Sigmoid colon (tissue), 4 donors: Measurements from ENCODE around the gene TRIM37.

ENCODE experiments used
- CTCF ChIP-seq, 4 experiments: fragments of 450-650 bp in 3 of 4; fragments of 200-600 bp in 1 of 4; IDR thresholded peaks; one replicate each; pipeline ENCODE4 v1.5.1; 2016 to 2019; ENCODE audit warnings: antibody characterized with exemption in 4 of 4, mild to moderate bottlenecking in 3 of 4, moderate library complexity in 2 of 4
- EP300 ChIP-seq, 4 donors: sonication (generic); formaldehyde crosslinking; IDR thresholded peaks; one replicate each; pipeline ENCODE4 v1.6.1; 2017; ENCODE audit warnings: antibody characterized with exemption in 4 of 4
- POLR2A ChIP-seq, 2 donors: fragments of 450-650 bp; IDR thresholded peaks; one replicate each; pipeline ENCODE4 v1.6.1; 2016; ENCODE audit warnings: antibody characterized with exemption in 2 of 2, mild to moderate bottlenecking in 2 of 2, moderate library complexity in 2 of 2
- POLR2AphosphoS5 ChIP-seq, 4 donors: sonication (generic); formaldehyde crosslinking; IDR thresholded peaks; one replicate each; pipeline ENCODE4 v1.6.1; 2017; ENCODE audit warnings: antibody characterized with exemption in 4 of 4

DNA sequence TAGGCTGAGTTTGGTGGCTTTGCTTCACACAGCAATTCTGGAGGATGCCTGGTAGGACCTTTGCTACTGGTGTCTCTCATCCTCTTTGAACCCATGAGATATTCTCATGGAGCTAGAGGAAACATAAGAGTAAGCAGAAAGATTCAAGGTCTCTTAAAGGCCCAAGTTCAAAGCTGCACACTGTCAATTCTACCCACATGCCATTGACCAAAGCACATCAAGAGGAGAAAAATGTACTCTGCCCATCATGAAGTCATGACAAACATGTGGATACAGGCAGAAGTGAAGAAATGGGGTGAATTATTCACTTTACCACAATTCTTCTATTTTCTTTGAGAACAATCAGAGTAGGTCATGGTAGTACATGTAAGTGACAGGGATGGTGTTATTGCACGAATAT, 35.2 kb upstream of the TRIM37 start:
- TF ChIP-seq POLR2A (IDR thresholded peaks at IDR 0.05) (no peak), CTCF (IDR thresholded peaks at IDR 0.05) (no peak), EP300 (IDR thresholded peaks at IDR 0.05) (no peak), POLR2AphosphoS5 (IDR thresholded peaks at IDR 0.05) (no peak)
